GM19372 (cell line): ENCODE results near the gene ACTL7A.
"Not testable (repeated sequence)": the region's sequence is repeated elsewhere in the genome, so short reads cannot be mapped to it uniquely, and the experiment has no call there.

Source experiments
- ATAC-seq: cut with Tn5 transposase; IDR thresholded peaks from one replicate; pipeline ENCODE4 v1.9.1; 2021; ENCODE audit warnings: mild to moderate bottlenecking, low read depth, moderate library complexity; ENCODE audit not compliant: unreplicated experiment

Gene ACTL7A

GRCh38 chr9:108874058-108874788 is 12.2 kb downstream of the ACTL7A start:
- peak; percentile 66 for ATAC-seq

GRCh38 chr9:108876425-108876824 is 14.4 kb downstream of the ACTL7A start:
- no peak for ATAC-seq

- ATAC-seq: no peak
Measured at GRCh38 chr9:108877524-108877923, 15.5 kb downstream of the ACTL7A start.

GRCh38 chr9:108880738-108881316 is 18.8 kb downstream of the ACTL7A start:
- ATAC-seq: no peak

- no peak for ATAC-seq
Measured at GRCh38 chr9:108882052-108882888, 20.2 kb downstream of the ACTL7A start.

- no peak for ATAC-seq
Measured at GRCh38 chr9:108883085-108883484, 21.0 kb downstream of the ACTL7A start.

- no peak for ATAC-seq
Measured at GRCh38 chr9:108884701-108885100, 22.6 kb downstream of the ACTL7A start.

GRCh38 chr9:108885643-108886348 is 23.7 kb downstream of the ACTL7A start:
- ATAC-seq: peak; percentile 96

GRCh38 chr9:108886594-108887271 is 24.7 kb downstream of the ACTL7A start:
- not testable (repeated sequence) for ATAC-seq

- no peak for ATAC-seq
Measured at GRCh38 chr9:108889649-108890067, 27.6 kb downstream of the ACTL7A start.

- no peak for ATAC-seq
Measured at GRCh38 chr9:108894225-108894997, 32.3 kb downstream of the ACTL7A start.

GRCh38 chr9:108897324-108898096 is 35.4 kb downstream of the ACTL7A start:
- ATAC-seq: no peak

GRCh38 chr9:108899023-108899695 is 37.1 kb downstream of the ACTL7A start:
- ATAC-seq: not testable (repeated sequence)

GRCh38 chr9:108900176-108900575 is 38.1 kb downstream of the ACTL7A start:
- ATAC-seq: no peak

- ATAC-seq: no peak
Measured at GRCh38 chr9:108903420-108904103, 41.5 kb downstream of the ACTL7A start.

GRCh38 chr9:108904161-108904560 is 42.1 kb downstream of the ACTL7A start:
- no peak for ATAC-seq

- ATAC-seq: no peak
Measured at GRCh38 chr9:108905494-108905893, 43.4 kb downstream of the ACTL7A start.

- no peak for ATAC-seq
Measured at GRCh38 chr9:108910402-108910801, 48.3 kb downstream of the ACTL7A start.
